CD14-positive monocyte (primary cell): Measurements from ENCODE around the gene DENND10. TPM values are rescaled to one million over a fixed set of nuclear protein-coding genes. Genes with fewer than 3 reads are reported as not detected.

Source experiments
- DNase-seq, 3 donors: peaks; one replicate each; pipeline ENCODE4 v3.0.0-alpha.2; 2011 to 2022
- H2AFZ ChIP-seq: 2 replicates; pipeline ENCODE4 v1.6.0; 2012; ENCODE audit warnings: mild to moderate bottlenecking, low read depth, low read length, inconsistent platforms; ENCODE audit not compliant: insufficient read depth, poor library complexity, severe bottlenecking
- H3K27ac ChIP-seq, 2 donors: 1 replicate in 1 of 2; 2 replicates in 1 of 2; pipeline ENCODE4 v1.5.1; 2012 to 2013; ENCODE audit warnings: low read length in 2 of 2, control low read depth in 1 of 2, inconsistent platforms in 1 of 2, low read depth in 1 of 2, mild to moderate bottlenecking in 1 of 2
- H3K27me3 ChIP-seq, 2 donors: one replicate each; pipeline versions ENCODE4 v1.6.0 to v1.6.1; 2011 to 2013; ENCODE audit warnings: low read length in 2 of 2; ENCODE audit not compliant: control insufficient read depth in 2 of 2, insufficient read depth in 2 of 2
- H3K36me3 ChIP-seq, 2 donors: replicated peaks in 1 of 2; 1 replicate in 1 of 2; 2 replicates in 1 of 2; pipeline versions ENCODE4 v1.5.1 to v1.6.1; 2012 to 2013; ENCODE audit warnings: low read length in 2 of 2, control low read depth in 1 of 2, inconsistent platforms in 1 of 2, mild to moderate bottlenecking in 1 of 2; ENCODE audit not compliant: insufficient read depth in 2 of 2, control insufficient read depth in 1 of 2
- H3K4me1 ChIP-seq, 2 donors: 1 replicate in 1 of 2; 2 replicates in 1 of 2; pipeline versions ENCODE4 v1.5.1 to v1.6.1; 2012 to 2013; ENCODE audit warnings: low read length in 2 of 2, control low read depth in 1 of 2, inconsistent platforms in 1 of 2, mild to moderate bottlenecking in 1 of 2, moderate library complexity in 1 of 2; ENCODE audit not compliant: insufficient read depth in 2 of 2, control insufficient read depth in 1 of 2
- H3K4me2 ChIP-seq: replicated peaks from 2 replicates; pipeline ENCODE3; 2012; ENCODE audit warnings: low read length, moderate library complexity, mild to moderate bottlenecking; ENCODE audit not compliant: poor library complexity, severe bottlenecking; ENCODE audit errors: extremely low read depth
- H3K4me3 ChIP-seq, 3 experiments: fragments of 200-600 bp in 1 of 3; sonication (generic) in 1 of 3; replicated peaks in 1 of 3; 1 replicate in 2 of 3; 2 replicates in 1 of 3; pipeline ENCODE4 v1.5.1; 2011 to 2013; ENCODE audit warnings: low read length in 3 of 3, mild to moderate bottlenecking in 3 of 3, control low read depth in 2 of 3, low read depth in 2 of 3, inconsistent platforms in 1 of 3, moderate library complexity in 1 of 3
- H3K79me2 ChIP-seq: 2 replicates; pipeline ENCODE4 v1.6.0; 2012; ENCODE audit warnings: mild to moderate bottlenecking, control low read depth, inconsistent platforms, low read length, moderate library complexity; ENCODE audit not compliant: insufficient read depth
- H3K9ac ChIP-seq: 2 replicates; pipeline ENCODE4 v1.6.0; 2017; ENCODE audit warnings: low read length, mild to moderate bottlenecking; ENCODE audit not compliant: insufficient read depth, poor library complexity, severe bottlenecking
- H3K9me3 ChIP-seq, 2 donors: replicated peaks in 1 of 2; 1 replicate in 1 of 2; 2 replicates in 1 of 2; pipeline versions ENCODE4 v1.5.1 to v1.6.1; 2012 to 2013; ENCODE audit warnings: low read length in 2 of 2, control low read depth in 1 of 2; ENCODE audit not compliant: control insufficient read depth in 1 of 2, insufficient read depth in 1 of 2
- H4K20me1 ChIP-seq: 2 replicates; pipeline ENCODE4 v1.6.0; 2012; ENCODE audit warnings: mild to moderate bottlenecking, low read length, control low read depth, moderate library complexity; ENCODE audit not compliant: insufficient read depth
- H3K27ac Mint-ChIP-seq, 7 donors: one replicate each; pipeline ENCODE4 v1.8.0; 2020; ENCODE audit warnings: mild to moderate bottlenecking in 7 of 7, mixed read lengths in 7 of 7, moderate library complexity in 6 of 7, inconsistent platforms in 2 of 7
- H3K27me3 Mint-ChIP-seq, 3 donors: one replicate each; pipeline ENCODE4 v1.8.0; 2021 to 2022; ENCODE audit warnings: low read depth in 3 of 3, mild to moderate bottlenecking in 3 of 3, mixed read lengths in 3 of 3, moderate library complexity in 3 of 3, inconsistent platforms in 1 of 3
- H3K36me3 Mint-ChIP-seq, 2 donors: one replicate each; pipeline ENCODE4 v1.8.0; 2020; ENCODE audit warnings: mixed read lengths in 2 of 2, inconsistent platforms in 1 of 2, mild to moderate bottlenecking in 1 of 2
- H3K4me1 Mint-ChIP-seq: one replicate; pipeline ENCODE4 v1.8.0; 2020; ENCODE audit warnings: mild to moderate bottlenecking, mixed read lengths
- H3K4me3 Mint-ChIP-seq, 2 donors: one replicate each; pipeline ENCODE4 v1.8.0; 2020; ENCODE audit warnings: mild to moderate bottlenecking in 2 of 2, mixed read lengths in 2 of 2, moderate library complexity in 1 of 2
- H3K9me3 Mint-ChIP-seq, 7 donors: one replicate each; pipeline ENCODE4 v1.8.0; 2020 to 2022; ENCODE audit warnings: mixed read lengths in 7 of 7, mild to moderate bottlenecking in 6 of 7, moderate library complexity in 6 of 7, inconsistent platforms in 2 of 7
- CTCF ChIP-seq: fragments of 200-600 bp; IDR thresholded peaks from one replicate; pipeline ENCODE4 v1.8.0; 2022; ENCODE audit warnings: antibody characterized with exemption, mild to moderate bottlenecking
- WGBS: methylation state at CpG from one replicate; pipeline ENCODE4 v1.1.5; 2013; ENCODE audit warnings: missing lambda C conversion rate; ENCODE audit not compliant: insufficient coverage; 5-methylcytosine and 5-hydroxymethylcytosine counted together
- intact Hi-C, 2 donors: fragments of 100-400 bp; cut with micrococcal nuclease; formaldehyde crosslinking; loops; one replicate each; pipeline versions ENCODE4 v1.15.0 to v1.15.1; 2023
- polyA plus RNA-seq, 3 donors: library from polyadenylated mRNA; depleted of rRNA in 1 of 3; unstranded in 2 of 3; stranded (reverse) in 1 of 3; fragments of 300-500 nt in 2 of 3; fragments of >200 nt in 1 of 3; fragmentation: Illumina TruSeq in 2 of 3; gene quantifications; 1 replicate in 2 of 3; 2 replicates in 1 of 3; pipeline ENCODE4 v1.2.3, GENCODE V29; 2012 to 2021

DENND10 gene
- polyA plus RNA-seq, 3 donors = 129 to 188 (median 141) TPM

- Mint-ChIP-seq H3K4me1 (peaks cover 43% of the 10 kb centered on the region), H3K4me3 (no peak overlapping the region), H3K36me3 (peaks cover 45 to 93% of the 10 kb centered on the region in 2 donors), H3K27me3 (peaks cover 0 to 3% (median 0%) of the 10 kb centered on the region in 3 donors), H3K27ac (peak overlapping the region in 2 of 7 donors; percentile 57 to 71), H3K9me3 (peaks cover 0 to 3% (median 0%) of the 10 kb centered on the region in 7 donors)
- Histone ChIP-seq H2AFZ (no peak overlapping the region), H3K27me3 (no peaks in the 10 kb centered on the region), H3K9ac (no peak overlapping the region), H3K79me2 (peaks cover 78% of the 10 kb centered on the region), H3K9me3 (no peaks in the 10 kb centered on the region), H4K20me1 (peaks cover 25% of the 10 kb centered on the region), H3K36me3 (peaks cover 57 to 93% of the 10 kb centered on the region in 2 donors), H3K4me1 (peaks cover 47 to 50% of the 10 kb centered on the region in 2 donors), H3K4me3 (no peak overlapping the region), H3K4me2 (no peak overlapping the region), H3K27ac (peak overlapping the region in 1 of 2 donors; percentile 65)
- WGBS = 100% methylated on average over 2 of the region's 6 CpGs
- intact Hi-C loops = no loop called here
- no peak for TF ChIP-seq CTCF
- no peak for DNase-seq
Observed at GRCh38 chr10:119116326-119116951, 12.5 kb downstream of the DENND10 start.

GRCh38 chr10:119118231-119118630 lies 14.3 kb downstream of the DENND10 start:
- no peaks in the 10 kb centered on the region for H3K9me3 ChIP-seq
- no peak overlapping the region for H3K4me3 Mint-ChIP-seq
- peaks cover 33% of the 10 kb centered on the region for H3K4me1 Mint-ChIP-seq
- H3K4me3 ChIP-seq = no peak overlapping the region
- TF ChIP-seq CTCF = no peak
- H3K4me2 ChIP-seq = no peak overlapping the region
- H3K27me3 ChIP-seq = no peaks in the 10 kb centered on the region
- peaks cover 83% of the 10 kb centered on the region for H3K79me2 ChIP-seq
- H3K27ac ChIP-seq = no peak overlapping the region
- peaks cover 31 to 32% of the 10 kb centered on the region in 2 donors for H3K4me1 ChIP-seq
- DNase-seq = no peak
- no peak overlapping the region for H2AFZ ChIP-seq
- 100% methylated on average over 1 of the region's 5 CpGs for WGBS
- H3K27ac Mint-ChIP-seq = peak overlapping the region in 4 of 7 donors; percentile 45 to 80 (median 66)
- no peak overlapping the region for H3K9ac ChIP-seq
- H3K27me3 Mint-ChIP-seq = peaks cover 0 to 3% (median 0%) of the 10 kb centered on the region in 3 donors
- intact Hi-C loops = no loop called here
- peaks cover 51 to 94% of the 10 kb centered on the region in 2 donors for H3K36me3 Mint-ChIP-seq
- H3K9me3 Mint-ChIP-seq = peaks cover 0 to 3% (median 0%) of the 10 kb centered on the region in 7 donors
- peaks cover 67 to 97% of the 10 kb centered on the region in 2 donors for H3K36me3 ChIP-seq
- H4K20me1 ChIP-seq = peaks cover 28% of the 10 kb centered on the region
